ENCODE data around the gene FANCL.
A peak's percentile ranks its signal among the peaks of the same experiment; 100 is the strongest.
"Not testable (repeated sequence)": the region's sequence is repeated elsewhere in the genome, so short reads cannot be mapped to it uniquely, and the experiment has no call there.

FANCL gene

DNA sequence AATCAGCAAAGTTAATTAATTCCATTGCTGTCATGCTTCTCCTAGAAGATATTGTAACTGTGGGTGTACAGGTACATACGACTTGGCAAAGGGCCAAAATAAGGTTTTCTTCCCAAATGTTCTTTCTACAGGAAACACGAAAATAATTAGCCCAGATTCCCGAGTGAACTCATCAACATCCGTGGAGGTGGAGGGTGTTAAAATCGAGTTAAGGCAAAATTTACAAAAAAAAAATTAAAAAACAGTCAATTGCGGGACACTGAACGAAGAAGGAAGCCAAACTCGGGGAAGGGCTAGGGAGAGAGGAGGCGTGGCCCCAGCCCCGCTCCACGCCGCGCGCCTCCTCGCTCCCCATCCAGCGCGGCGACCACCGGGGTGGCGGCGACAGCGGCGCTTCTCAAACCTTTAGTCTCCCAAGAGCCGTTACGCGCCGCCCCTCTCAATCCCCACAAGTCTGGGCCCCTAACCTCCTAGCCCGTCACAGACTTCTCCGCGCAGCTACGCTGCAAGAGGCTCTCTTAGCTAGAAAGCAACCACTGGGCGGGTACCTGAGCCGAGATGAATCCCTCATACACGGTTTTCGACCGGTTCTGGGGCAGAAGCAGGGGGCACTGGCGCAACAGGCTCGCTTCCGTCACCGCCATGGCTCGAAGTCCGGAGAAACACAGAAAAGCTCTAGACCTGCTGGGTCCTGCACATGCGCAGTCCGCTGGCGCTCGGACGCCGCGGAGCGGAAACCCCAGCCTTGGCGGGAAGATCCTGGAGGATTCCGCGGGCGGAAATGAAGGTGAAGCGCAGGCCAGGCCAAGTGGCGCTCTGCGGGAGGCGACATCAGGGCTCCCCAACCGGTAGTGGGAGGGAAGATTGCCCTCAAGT lies at the start of gene FANCL:
Gene FANCL, minus strand, starts transcription at position 656 of the 876 bp plus-strand sequence. Its CDS starts 12 bp downstream, at position 644.
- peak; percentile 80 for DNase-seq

DNA sequence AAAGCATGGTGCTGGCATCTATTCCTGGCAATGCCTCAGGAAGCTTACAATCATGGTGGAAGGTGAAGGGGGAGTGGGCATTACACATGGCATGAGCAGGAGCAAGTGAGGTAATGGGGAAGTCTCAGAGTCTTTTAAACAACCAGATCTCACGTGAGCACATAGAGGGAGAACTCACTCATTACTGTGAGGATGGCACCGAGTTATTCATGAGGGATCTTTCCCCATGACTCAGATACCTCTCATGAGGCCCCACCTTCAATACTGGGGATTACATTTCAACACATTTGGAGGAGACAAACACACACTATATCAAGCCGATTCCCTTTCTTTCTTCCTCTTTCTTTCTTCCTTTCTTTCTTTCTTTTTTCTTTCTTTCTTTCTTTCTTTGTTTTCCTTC lies 47.9 kb upstream of the FANCL start:
- peak; percentile 58 for DNase-seq

DNA sequence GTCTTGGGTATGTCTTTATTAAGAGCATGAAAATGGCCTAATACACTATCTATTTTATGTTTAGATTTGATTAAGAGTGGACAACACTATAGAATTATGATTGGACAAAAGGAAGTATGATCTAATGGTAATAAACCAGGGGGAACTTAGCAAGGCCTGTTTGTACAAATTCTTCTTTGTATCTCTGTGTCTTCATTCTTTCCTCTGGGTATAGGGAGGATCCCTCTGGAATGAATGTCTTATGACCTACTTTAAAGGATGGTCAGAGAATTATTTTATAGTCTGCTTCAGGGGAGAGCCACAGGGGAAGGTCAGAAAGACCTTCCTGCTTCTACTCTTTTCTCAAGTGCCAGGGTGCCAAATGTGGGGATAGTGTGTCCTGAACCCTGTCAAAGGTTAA lies 42.8 kb upstream of the FANCL start:
- DNase-seq: peak; percentile 12

DNA sequence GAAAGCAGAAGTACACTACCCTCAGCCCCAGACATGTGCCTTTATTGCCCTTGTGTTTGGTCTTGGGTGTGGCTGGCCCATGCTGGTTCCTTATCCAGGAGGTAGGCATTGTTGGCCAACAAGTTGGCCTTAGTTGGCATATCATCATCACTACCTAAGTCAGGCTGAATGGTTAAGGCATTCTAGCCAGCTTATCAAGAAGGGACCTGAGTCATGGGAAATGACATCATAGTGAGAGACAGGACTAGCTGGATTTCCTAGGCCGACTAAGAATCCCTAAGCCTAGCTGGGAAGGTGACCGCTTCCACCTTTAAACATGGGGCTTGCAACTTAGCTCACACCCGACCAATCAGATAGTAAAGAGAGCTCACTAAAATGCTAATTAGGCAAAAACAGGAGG lies 34.0 kb upstream of the FANCL start:
- peak; percentile 74 for DNase-seq

DNA sequence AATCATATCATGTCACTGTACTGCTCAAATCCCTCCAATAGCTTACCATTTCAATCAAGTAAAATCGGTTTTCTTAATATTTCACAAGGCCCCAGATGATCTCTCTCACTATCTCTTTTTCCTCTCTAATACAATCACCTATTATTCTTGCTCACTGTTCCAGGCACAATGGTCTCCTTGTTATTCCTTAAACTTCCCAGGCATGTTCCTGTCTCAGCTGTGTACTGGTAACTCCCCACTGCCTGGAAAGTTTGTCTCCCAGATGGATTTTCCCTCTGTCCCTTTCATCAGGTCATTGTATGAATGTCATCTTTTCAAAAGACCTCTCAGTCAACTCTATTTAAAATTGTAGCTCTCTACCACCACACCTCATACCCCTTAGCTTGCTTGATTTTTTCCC lies 30.7 kb upstream of the FANCL start:
- no peak for DNase-seq

DNA sequence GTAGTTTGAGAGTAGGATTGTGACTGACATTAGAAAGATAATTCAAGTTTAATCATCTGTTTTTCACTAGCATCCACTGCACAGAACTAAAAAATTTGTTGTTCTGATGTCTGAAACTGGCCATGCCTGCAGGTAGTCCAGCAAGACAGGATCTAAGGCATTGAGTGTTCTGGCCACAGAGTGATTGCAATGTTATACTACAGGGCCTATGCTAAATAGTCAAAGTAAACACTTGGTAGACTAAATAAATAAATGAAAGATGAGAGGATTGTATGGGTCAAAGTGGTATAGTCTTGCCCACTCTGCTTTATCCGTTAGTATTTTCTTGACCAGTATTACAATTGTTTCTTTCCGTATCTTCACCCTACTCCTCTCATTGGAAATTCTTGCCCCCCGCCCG lies 27.6 kb upstream of the FANCL start:
- no peak for DNase-seq

DNA sequence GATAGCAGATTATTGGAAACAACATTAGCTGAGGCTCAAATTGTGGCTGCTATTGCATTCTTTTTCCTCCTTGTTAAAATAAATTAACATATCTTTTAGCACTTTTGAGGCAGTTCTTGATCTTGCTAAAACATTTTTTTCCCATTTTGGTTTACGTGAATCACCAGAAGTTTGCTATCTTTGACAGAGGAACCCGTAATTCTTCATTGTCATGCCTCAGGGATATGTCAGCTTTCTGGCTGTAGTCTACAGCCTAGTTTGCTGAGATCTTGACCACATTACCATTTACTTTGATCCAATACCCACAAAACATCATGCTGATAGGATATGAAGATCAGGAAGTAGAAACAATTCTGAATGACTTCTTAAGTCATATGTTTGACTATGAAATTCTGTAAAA lies 25.1 kb upstream of the FANCL start:
- DNase-seq: no peak

DNA sequence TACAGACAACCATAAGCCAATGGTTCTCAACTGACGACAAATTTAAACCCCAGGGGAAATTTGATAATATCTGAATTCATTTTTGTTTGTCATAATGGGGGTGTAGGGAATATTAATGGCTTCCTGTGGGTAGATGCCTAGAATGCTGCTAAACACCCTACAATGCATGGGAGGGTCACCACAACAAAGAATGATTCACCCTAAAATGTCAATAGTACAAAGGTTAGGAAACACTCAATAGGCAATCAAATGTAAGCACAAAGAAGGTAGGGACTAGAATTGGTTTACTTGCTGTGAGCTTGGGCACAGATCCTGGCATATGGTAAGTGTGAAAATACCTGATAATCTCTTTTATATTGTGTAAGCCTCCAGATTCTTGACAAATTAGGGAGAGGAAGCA lies 20.1 kb upstream of the FANCL start:
- DNase-seq: no peak

DNA sequence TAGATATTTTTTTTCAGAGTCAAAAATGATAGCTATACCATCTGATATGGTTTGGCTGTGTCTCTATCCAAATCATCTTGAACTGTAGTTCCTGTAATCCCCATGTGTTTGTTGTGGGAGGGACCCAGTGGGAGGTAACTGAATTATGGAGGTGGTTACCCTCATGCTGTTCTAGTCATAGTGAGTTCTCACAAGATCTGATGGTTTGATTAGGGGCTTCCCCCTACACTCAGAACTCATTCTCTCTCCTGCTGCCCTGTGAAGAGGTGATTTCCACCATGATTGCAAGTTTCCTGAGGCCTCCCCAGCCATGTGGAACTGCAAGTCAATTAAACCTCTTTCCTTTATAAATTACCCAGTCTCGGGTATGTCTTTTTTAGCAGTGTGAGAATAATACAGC lies 17.3 kb upstream of the FANCL start:
- not testable (repeated sequence) for DNase-seq

DNA sequence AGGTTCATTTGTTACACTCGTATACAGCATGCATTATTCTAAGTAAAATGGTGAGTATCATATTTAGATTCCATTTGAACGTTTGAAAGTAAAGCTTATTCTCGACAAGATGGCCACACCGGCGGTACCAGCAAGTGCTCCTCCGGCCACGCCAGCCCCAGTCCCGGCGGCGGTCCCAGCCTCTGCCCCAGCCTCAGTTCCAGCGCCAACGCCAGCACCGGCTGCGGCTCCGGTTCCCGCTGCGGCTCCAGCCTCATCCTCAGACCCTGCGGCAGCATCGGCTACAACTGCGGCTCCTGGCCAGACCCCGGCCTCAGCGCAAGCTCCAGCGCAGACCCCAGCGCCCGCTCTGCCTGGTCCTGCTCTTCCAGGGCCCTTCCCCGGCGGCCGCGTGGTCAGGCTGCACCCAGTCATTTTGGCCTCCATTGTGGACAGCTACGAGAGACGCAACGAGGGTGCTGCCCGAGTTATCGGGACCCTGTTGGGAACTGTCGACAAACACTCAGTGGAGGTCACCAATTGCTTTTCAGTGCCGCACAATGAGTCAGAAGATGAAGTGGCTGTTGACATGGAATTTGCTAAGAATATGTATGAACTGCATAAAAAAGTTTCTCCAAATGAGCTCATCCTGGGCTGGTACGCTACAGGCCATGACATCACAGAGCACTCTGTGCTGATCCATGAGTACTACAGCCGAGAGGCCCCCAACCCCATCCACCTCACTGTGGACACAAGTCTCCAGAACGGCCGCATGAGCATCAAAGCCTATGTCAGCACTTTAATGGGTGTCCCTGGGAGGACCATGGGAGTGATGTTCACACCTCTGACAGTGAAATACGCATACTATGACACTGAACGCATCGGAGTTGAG lies 10.4 kb upstream of the FANCL start:
- not testable (repeated sequence) for DNase-seq

DNA sequence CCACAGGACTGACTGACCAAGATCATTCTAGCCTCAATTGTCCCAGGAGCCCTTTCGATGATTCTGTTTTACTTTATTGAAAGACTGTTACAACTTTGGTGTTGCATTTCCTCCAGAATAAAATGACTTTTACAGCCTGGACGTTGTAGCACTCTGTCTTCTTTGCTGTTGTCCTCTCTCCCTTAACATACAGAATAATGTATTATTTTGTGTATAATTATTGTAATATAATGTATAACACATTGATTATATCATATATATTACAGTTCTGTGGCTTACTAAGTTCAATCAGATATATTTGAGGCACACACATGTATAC lies 380 bp upstream of the FANCL start:
- no peak for DNase-seq

DNA sequence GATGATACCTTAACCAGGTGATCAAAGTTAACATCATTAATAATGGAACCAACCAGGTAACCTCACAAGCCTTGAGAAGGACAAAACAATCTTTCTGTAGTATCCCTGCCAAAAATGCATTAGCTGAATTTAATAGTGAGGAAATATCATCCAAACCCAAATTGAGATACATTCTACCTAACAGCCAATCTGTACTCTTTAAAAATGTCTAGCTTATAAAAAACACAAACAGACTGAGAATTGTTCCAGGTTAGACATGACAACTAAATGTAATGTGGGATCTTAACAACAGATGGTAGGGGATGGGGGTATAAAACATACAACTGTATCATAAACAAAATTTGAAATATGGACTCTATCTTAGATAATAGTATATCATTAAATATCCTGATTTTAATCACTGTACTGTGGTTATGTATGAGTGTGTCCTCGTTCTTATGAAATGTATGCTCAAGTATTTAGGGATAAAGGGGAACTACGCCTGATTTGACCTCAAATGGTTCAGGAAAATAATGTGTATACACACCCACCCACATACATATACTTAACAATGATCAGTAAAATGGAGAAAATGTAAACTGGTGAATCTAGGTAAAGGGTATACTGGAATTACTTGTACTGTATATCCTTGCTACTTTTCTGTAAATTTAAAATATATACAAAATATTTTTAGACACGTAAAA lies 1.7 kb downstream of the FANCL start:
- no peak for DNase-seq

DNA sequence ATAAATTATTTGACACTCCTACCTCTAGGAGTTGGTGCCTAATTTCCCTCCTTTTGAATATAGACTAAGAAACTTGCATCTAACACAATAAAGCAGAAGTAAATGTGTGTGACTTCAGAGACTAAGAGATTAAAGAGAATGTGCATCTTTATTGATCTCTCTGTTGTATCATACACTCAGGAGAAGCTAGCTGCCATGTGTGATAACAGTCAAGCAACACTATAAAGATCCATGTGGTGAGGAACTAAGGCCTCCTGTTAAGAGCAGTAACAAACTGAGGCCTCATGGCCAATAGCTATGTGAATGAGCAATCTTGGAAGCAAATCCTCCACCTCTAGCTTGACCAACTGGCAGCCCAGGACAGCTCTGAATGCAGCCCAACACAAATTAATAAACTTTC lies 3.4 kb downstream of the FANCL start:
- DNase-seq: no peak

DNA sequence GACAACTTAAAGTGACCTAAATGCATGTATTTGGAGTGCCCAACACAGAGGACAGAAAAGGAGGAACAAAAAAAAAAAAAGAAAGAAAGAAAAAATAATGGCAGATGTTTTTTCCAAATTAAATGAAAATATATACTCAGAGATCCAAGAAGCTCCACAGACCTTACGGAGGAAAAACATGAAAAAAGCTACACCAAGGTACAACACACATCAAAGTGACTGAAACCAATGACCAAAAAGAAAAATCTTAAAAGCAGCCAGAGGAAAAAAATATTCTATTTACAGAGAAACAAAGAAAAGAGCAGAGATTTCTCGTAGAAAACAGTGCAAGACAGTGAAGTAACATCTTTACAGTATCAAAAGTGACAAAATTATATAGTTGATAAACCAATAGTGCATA lies 5.1 kb downstream of the FANCL start:
- no peak for DNase-seq

DNA sequence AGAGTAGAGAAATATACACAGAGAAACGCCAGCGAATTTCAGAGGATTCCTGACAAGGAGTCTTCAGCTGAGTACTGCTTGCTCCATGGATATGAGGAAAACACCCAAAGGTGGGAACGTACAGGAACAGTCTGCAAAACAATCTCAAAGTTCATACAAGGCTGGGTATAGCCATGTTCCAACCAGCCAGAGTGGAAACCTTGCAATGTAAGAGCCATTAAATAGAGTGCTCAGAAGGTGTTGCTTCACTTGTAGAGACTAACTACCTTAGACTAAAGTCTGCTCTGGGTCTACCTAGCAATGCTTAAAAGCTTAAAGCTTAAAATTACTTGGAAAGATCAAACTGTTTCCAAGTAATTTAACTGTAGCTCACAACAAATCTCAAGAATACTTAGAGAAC lies 6.0 kb downstream of the FANCL start:
- DNase-seq: no peak

DNA sequence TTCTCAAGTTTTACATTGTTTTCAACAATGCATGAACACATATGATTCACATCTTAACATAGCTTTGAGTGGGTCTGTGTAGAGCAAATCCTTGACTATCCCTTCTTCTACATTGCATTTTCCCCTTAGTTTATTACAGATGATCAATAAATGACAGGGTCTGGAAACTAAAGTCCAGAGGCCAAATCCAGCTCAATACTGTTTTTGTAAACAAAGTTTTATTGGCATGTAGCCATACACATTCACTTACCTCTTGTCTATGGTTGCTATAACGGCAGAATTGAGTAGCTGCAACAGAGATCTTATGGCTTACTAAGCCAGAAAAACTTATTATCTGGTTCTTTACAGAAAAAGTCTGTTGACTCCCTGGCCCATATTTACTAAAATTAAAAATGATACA lies 12.8 kb downstream of the FANCL start:
- no peak for DNase-seq

DNA sequence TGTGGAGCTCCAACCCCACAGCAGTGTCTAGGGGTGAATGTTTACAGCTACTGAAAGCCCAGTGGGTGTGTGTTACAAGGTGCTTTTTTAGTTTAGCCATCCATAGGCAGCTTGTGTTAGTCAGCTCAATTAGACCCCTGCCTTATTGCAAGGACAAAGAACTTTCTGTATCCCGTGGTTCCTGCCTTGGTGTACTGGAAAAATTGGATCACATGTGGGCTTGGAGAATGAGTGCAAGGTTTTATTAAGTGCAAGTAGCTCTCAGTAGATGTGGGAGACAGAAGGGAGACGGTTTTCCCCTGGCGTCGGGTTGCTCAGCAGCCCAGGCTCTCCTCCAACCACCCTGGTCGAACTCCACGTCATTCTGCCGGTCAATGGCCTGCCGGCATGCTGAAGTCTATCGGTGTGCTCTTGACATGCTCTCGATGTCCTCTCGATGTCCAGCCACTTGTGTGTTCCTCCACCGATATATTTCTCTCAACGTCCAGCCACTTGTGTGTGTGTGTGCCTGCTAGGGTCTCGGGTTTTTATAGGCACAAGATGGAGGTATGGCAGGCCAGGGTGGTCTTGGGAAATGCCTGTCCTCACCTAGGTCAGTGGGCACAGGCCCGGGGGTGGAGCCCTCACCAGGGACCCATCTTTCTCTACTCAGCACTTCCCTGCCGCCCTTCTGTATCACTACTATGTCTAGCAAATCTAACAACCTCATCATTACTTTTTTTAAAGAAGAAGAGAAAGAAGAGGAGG lies 13.8 kb downstream of the FANCL start:
- DNase-seq: no peak

DNA sequence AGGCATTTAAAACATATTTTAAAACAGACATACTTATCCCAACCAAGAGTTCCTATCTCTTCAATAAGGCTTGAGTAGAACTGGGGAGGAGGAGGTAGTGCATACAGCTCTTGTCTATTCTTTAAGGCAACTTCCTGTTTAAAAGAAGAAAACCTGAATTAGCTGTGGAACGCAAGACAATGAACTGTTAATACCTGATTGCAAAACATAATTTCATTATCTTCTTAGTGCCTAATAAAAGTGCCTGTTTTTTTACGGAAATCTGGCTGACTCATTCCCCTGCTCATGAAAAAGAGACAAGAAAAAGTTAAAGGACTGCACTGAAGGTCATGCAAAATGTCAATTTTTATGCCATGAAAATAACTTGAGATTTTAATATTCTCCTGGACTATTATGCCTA lies 19.2 kb downstream of the FANCL start:
- no peak for DNase-seq

DNA sequence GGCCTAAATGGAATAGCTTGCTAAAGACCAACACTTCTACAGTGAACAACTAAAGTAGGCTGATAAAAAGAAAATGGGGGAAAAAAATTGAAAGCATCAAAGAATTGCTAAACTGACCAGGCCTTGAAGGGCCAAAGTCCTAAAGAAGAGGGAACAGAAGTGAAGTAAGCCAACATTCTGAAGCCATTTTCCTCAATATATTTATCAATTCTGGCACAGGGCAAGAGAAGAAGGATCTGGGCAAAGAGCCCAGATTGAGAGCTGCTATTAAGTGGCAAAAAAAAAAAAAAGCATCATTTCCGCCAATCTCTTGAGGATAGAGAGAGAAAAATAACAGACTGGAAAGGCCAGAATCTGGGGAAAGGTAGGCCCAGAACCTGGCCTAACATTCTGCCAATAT lies 25.7 kb downstream of the FANCL start:
- no peak for DNase-seq

DNA sequence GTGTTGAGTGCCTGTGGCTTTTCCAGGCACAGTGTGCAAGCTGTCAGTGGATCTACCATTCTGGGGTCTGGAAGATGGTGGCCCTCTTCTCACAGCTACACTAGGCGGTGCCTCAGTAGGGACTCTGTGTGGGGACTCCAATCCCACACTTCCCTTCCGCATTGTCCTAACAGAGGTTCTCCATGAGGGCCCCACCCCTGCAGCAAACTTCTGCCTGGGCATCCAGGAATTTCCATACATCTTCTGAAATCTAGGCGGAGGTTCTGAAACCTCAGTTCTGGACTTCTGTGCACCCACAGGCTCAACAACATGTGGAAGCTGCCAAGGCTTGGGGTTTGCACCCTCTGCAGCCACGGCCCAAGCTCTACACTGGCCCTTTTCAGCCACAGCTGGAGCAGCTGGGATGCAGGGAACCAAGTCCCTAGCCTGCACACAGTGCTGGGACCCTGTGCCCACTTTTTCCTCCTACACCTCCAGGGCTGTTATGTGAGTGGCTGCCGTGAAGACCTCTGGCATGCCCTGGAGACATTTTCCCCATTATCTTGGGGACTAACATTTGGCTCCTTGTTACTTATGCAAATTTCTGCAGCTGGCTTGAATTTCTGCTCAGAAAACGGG lies 30.1 kb downstream of the FANCL start:
- not testable (repeated sequence) for DNase-seq

DNA sequence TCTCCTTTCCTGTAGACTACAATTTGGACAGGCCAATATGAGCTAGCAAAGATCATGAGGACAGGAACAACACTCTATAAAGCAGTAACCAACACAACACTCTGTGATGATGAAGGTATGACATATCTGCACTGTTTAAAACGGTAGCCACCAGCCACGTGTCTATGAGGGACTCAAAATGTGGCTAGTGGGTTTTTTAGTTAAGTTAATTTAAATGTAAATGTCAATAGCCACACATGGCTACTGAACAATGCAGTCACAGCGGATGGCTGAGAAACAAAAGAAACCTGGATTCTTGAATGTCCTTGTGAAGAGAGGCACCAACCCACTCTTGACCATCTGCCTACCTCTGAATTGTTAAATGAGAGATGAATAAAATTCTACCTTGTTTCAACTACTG lies 33.9 kb downstream of the FANCL start:
- no peak for DNase-seq

DNA sequence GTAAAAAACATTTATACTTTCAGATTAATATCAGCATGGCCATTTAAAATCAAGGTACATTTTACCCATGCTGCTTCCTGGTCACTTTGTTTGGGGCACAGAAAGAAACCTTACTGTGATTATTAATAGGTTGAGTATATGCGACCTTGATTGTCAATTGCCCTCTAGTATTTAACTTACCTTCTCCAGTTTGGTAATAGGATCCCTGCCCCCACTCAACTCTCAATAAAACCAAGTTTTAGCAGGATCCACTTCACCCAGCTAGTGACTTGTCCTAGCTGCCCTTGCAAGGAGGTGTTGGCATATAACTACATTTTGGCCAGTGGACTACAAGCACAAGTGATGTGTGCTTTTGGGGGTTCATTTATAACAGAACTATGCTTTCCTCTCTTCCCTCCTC lies 34.3 kb downstream of the FANCL start:
- no peak for DNase-seq

Measured in NCI-H226 (cell line).